HEK293 (cell line): ENCODE data around the gene ZNF20.

Source experiments
- BCL11B ChIP-seq: fragments of 450-650 bp; formaldehyde crosslinking; IDR thresholded peaks from 2 replicates; pipeline ENCODE4 v1.5.1; 2016; ENCODE audit warnings: low read depth, missing biosample characterization, missing genetic modification characterization
- MZF1 ChIP-seq: fragments of 450-650 bp; formaldehyde crosslinking; IDR thresholded peaks from 2 replicates; pipeline ENCODE4 v1.5.1; 2017; ENCODE audit warnings: missing biosample characterization, missing genetic modification characterization, borderline replicate concordance

- no peak for TF ChIP-seq MZF1
- no peak for TF ChIP-seq BCL11B (tag by site-specific recombination)
These were observed 23.0 kb upstream of the ZNF20 start, which contains the start of gene ZNF136 for GRCh38 chr19:12162882-12163806.
